ENCODE data around the gene NCBP3. TPM values are rescaled to one million over a fixed set of nuclear protein-coding genes. Genes with fewer than 3 reads are reported as not detected.
A peak's percentile ranks its signal among the peaks of the same experiment; 100 is the strongest.

Gene NCBP3
- total RNA-seq, 1 experiment from 2014 or later, result 58.5 TPM

GRCh38 chr17:3754066-3754457, 92.0 kb downstream of the NCBP3 start:
- intact Hi-C loops (cut with micrococcal nuclease; ENCODE audit: unreplicated experiment), result loop anchor here (2.0 kb wide), 1 partner anchor 85 kb away; the partner anchor contains the start of genes EMC6 and TAX1BP3

GRCh38 chr17:3753624-3754023, 92.4 kb downstream of the NCBP3 start:
- no peak overlapping the region for H3K4me3 ChIP-seq
- no peak for DNase-seq
- BruUV-seq (replicated peaks), result no TSS peak
- no peak overlapping the region for H2AFZ ChIP-seq
- H3K4me2 ChIP-seq, result no peak overlapping the region
- no peaks in the 10 kb centered on the region for H3K36me3 ChIP-seq (ENCODE audit: low read depth)
- H3K9me3 ChIP-seq (ENCODE audit: insufficient read depth, low read depth), result no peaks in the 10 kb centered on the region
- no peaks in the 10 kb centered on the region for H3K27me3 ChIP-seq (ENCODE audit: insufficient read depth, low read depth)
- no peaks in the 10 kb centered on the region for H4K20me1 ChIP-seq (ENCODE audit: insufficient read depth)
- POLR2A ChIA-PET (ENCODE audit: unreplicated experiment), result no interaction called here
- no peaks in the 10 kb centered on the region for H3K9me2 ChIP-seq (ENCODE audit: insufficient read depth)
- CTCF ChIA-PET, result no interaction called here
- intact Hi-C loops (cut with micrococcal nuclease; ENCODE audit: unreplicated experiment), result loop anchor here (2.0 kb wide), 1 partner anchor 85 kb away; the partner anchor contains the start of genes EMC6 and TAX1BP3
- H3K4me1 ChIP-seq (replicated peaks; ENCODE audit: insufficient read depth), result peaks cover 11% of the 10 kb centered on the region
- no peak overlapping the region for H3K27ac ChIP-seq
- TF ChIP-seq EZH2 (IDR thresholded peaks at IDR 0.05; ENCODE audit: low read depth) (no peak), CTCF (conservative IDR thresholded peaks at IDR 0.05) (no peak)
- H3F3A ChIP-seq (ENCODE audit: insufficient read depth, low read depth), result 0 out of 2 replicates have a peak, but pooled peaks cover 3% of the 10 kb centered on the region
- 0 out of 2 replicates have a peak, but pooled peaks cover 4% of the 10 kb centered on the region for H3K79me2 ChIP-seq (ENCODE audit: low read depth)

More at GRCh38 chr17:3754066-3754457, 92.0 kb downstream of the NCBP3 start:
- Histone ChIP-seq H3K27me3 (ENCODE audit: insufficient read depth, low read depth) (no peaks in the 10 kb centered on the region), H3K9me3 (ENCODE audit: insufficient read depth, low read depth) (no peaks in the 10 kb centered on the region), H3K79me2 (ENCODE audit: low read depth) (0 out of 2 replicates have a peak, but pooled peaks cover 4% of the 10 kb centered on the region), H3K4me3 (no peak overlapping the region), H3K4me1 (replicated peaks; ENCODE audit: insufficient read depth) (peaks cover 11% of the 10 kb centered on the region), H3K4me2 (peak overlapping the region; percentile 65), H2AFZ (peak overlapping the region; percentile 32; the same call in 1 of the 2 replicates), H3F3A (ENCODE audit: insufficient read depth, low read depth) (0 out of 2 replicates have a peak, but pooled peaks cover 3% of the 10 kb centered on the region), H3K9me2 (ENCODE audit: insufficient read depth) (no peaks in the 10 kb centered on the region), H3K36me3 (ENCODE audit: low read depth) (no peaks in the 10 kb centered on the region), H4K20me1 (ENCODE audit: insufficient read depth) (no peaks in the 10 kb centered on the region), H3K27ac (no peak overlapping the region)
- TF ChIP-seq CTCF (conservative IDR thresholded peaks at IDR 0.05) (no peak), EZH2 (IDR thresholded peaks at IDR 0.05; ENCODE audit: low read depth) (no peak)
- BruUV-seq (replicated peaks), result no TSS peak
- no peak for DNase-seq
- CTCF ChIA-PET, result interaction anchor here (0.6 kb wide), 1 partner anchor 90 kb away, joined by 3 read pairs; no protein-coding TSS in a partner anchor
- POLR2A ChIA-PET (ENCODE audit: unreplicated experiment), result interaction anchor here (0.5 to 1.6 kb wide), 2 partner anchors 16 to 87 kb away, joined by 4 to 30 read pairs; no protein-coding TSS in a partner anchor

Other genes starting within 250 kb of the NCBP3 start
- gene TRPV1, start 236.8 kb downstream of the NCBP3 start, total RNA-seq (2021), result 7.8 TPM in 2 replicates
- 19.8 and 21.4 TPM in 2 replicates for gene SHPK, start 210.0 kb downstream of the NCBP3 start, total RNA-seq (2021)
- gene CTNS, start 209.5 kb downstream of the NCBP3 start, total RNA-seq (2021), result 12.5 and 20.0 TPM in 2 replicates
- gene TAX1BP3, start 177.7 kb downstream of the NCBP3 start, total RNA-seq (2021), result 147 and 168 TPM in 2 replicates
- gene EMC6, start 177.4 kb downstream of the NCBP3 start, total RNA-seq (2021), result 89.6 and 89.9 TPM in 2 replicates
- gene P2RX5, start 150.1 kb downstream of the NCBP3 start, total RNA-seq (2021), result 15.0 and 18.3 TPM in 2 replicates
- 25.1 and 26.8 TPM in 2 replicates for gene HASPIN, start 122.3 kb downstream of the NCBP3 start, total RNA-seq (2021)
- 48.7 and 52.8 TPM in 2 replicates for gene ITGAE, start 45.1 kb downstream of the NCBP3 start, total RNA-seq (2021)
- 16.3 and 19.5 TPM in 2 replicates for gene CAMKK1, start 46.8 kb upstream of the NCBP3 start, total RNA-seq (2021)
- not detected in 2 replicates for gene P2RX1, start 70.2 kb upstream of the NCBP3 start, total RNA-seq (2021)
- gene ATP2A3, start 118.2 kb upstream of the NCBP3 start, total RNA-seq (2021), result 4.4 and 9.6 TPM in 2 replicates